Trophoblast cell (in vitro differentiated cells and primary cell): ENCODE results near the gene POMT2.

Experiments
- DNase-seq, 2 donors: peaks; one replicate each; pipeline ENCODE4 v3.0.0-alpha.2; 2016
- H2AFZ ChIP-seq: 2 replicates; pipeline ENCODE4 v1.6.1; 2013; ENCODE audit warnings: low read length, moderate library complexity, mild to moderate bottlenecking; ENCODE audit not compliant: insufficient read depth, poor library complexity
- H2AK5ac ChIP-seq: 2 replicates; pipeline ENCODE4 v1.6.1; 2013; ENCODE audit warnings: mild to moderate bottlenecking, low read length
- H2BK120ac ChIP-seq: 2 replicates; pipeline ENCODE4 v1.6.1; 2013; ENCODE audit warnings: low read length, mild to moderate bottlenecking, moderate library complexity; ENCODE audit not compliant: insufficient read depth, poor library complexity
- H2BK12ac ChIP-seq: 2 replicates; pipeline ENCODE4 v1.6.1; 2013; ENCODE audit warnings: mild to moderate bottlenecking, low read length, moderate library complexity
- H2BK5ac ChIP-seq: 2 replicates; pipeline ENCODE4 v1.6.1; 2013; ENCODE audit warnings: low read length, low read depth, moderate library complexity, mild to moderate bottlenecking; ENCODE audit not compliant: poor library complexity
- H3K14ac ChIP-seq: 2 replicates; pipeline ENCODE4 v1.6.1; 2013; ENCODE audit warnings: mild to moderate bottlenecking, low read length
- H3K18ac ChIP-seq: 2 replicates; pipeline ENCODE4 v1.6.1; 2013; ENCODE audit warnings: mild to moderate bottlenecking, low read length
- H3K23ac ChIP-seq: 2 replicates; pipeline ENCODE4 v1.6.1; 2013; ENCODE audit warnings: low read length
- H3K27ac ChIP-seq: 2 replicates; pipeline ENCODE4 v1.5.1; 2013; ENCODE audit warnings: low read depth, mild to moderate bottlenecking, inconsistent platforms, low read length, moderate library complexity
- H3K27me3 ChIP-seq: 2 replicates; pipeline ENCODE4 v1.6.1; 2013; ENCODE audit warnings: inconsistent platforms, mild to moderate bottlenecking, low read length, moderate library complexity; ENCODE audit not compliant: insufficient read depth
- H3K36me3 ChIP-seq, 2 experiments: 1 replicate in 1 of 2; 2 replicates in 1 of 2; pipeline ENCODE4 v1.6.1; 2013; ENCODE audit warnings: low read length in 2 of 2, mild to moderate bottlenecking in 2 of 2, moderate library complexity in 1 of 2; ENCODE audit not compliant: insufficient read depth in 2 of 2, control insufficient read depth in 1 of 2
- H3K4ac ChIP-seq: 2 replicates; pipeline ENCODE4 v1.6.1; 2013; ENCODE audit warnings: low read depth, mild to moderate bottlenecking, low read length, moderate library complexity
- H3K4me1 ChIP-seq, 2 experiments: 1 replicate in 1 of 2; 2 replicates in 1 of 2; pipeline ENCODE4 v1.6.1; 2013; ENCODE audit warnings: low read length in 2 of 2, mild to moderate bottlenecking in 2 of 2, moderate library complexity in 1 of 2; ENCODE audit not compliant: insufficient read depth in 2 of 2, control insufficient read depth in 1 of 2
- H3K4me2 ChIP-seq: 2 replicates; pipeline ENCODE4 v1.6.1; 2013; ENCODE audit warnings: inconsistent platforms, mild to moderate bottlenecking, low read length, moderate library complexity
- H3K4me3 ChIP-seq: 2 replicates; pipeline ENCODE4 v1.5.1; 2013; ENCODE audit warnings: mild to moderate bottlenecking, low read depth, low read length, inconsistent platforms
- H3K79me1 ChIP-seq: one replicate; pipeline ENCODE4 v1.6.1; 2013; ENCODE audit warnings: low read length
- H3K79me2 ChIP-seq: 2 replicates; pipeline ENCODE4 v1.6.1; 2013; ENCODE audit warnings: low read length, mild to moderate bottlenecking; ENCODE audit not compliant: control insufficient read depth, insufficient read depth, poor library complexity
- H3K9ac ChIP-seq: 2 replicates; pipeline ENCODE4 v1.6.1; 2013; ENCODE audit warnings: mild to moderate bottlenecking, low read length
- H3K9me3 ChIP-seq: 2 replicates; pipeline ENCODE4 v1.6.1; 2013; ENCODE audit warnings: low read depth, mild to moderate bottlenecking, control low read depth, inconsistent platforms, low read length; ENCODE audit not compliant: insufficient read depth
- H4K12ac ChIP-seq: 2 replicates; pipeline ENCODE4 v1.6.1; 2013; ENCODE audit warnings: low read depth, mild to moderate bottlenecking, low read length, moderate library complexity
- H4K8ac ChIP-seq: 2 replicates; pipeline ENCODE4 v1.6.1; 2013; ENCODE audit warnings: low read depth, mild to moderate bottlenecking, low read length, moderate library complexity
- H4K91ac ChIP-seq: one replicate; pipeline ENCODE4 v1.6.1; 2013; ENCODE audit warnings: low read depth, mild to moderate bottlenecking, low read length, moderate library complexity
- WGBS: extraction: QIAGEN DNeasy Blood & Tissue Kit; methylation state at CpG from one replicate; pipeline ENCODE4 v1.1.7; 2013; ENCODE audit warnings: missing lambda C conversion rate; ENCODE audit not compliant: insufficient read length, insufficient coverage; ENCODE audit errors: extremely low coverage; 5-methylcytosine and 5-hydroxymethylcytosine counted together

Gene POMT2

DNA sequence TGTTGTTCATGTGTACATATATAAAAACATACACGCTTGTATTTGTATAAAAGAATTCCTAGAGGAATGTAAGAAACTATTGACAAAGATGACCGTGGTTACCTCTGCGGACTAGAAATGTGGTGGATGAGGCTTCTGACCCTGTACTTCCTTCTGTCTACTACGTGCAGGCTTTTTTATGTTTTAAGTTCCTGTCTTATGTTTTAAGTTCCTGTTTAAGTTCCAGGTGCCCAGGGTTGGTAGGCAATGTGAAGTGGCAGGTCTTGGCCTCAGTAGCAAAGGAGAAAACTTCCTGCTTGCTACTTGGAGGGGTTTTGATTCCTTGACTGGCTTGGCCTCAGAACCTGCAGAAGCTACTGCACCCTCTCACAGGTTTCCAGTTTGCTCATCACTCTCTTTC, 11.6 kb downstream of the POMT2 start:
- Histone ChIP-seq H3K4ac (no peak overlapping the region), H2BK12ac (peak overlapping the region; percentile 36), H3K18ac (peak overlapping the region; percentile 57), H2BK120ac (no peak overlapping the region), H3K4me1 (peaks cover 26 to 32% of the 10 kb centered on the region in 2 experiments), H4K12ac (no peak overlapping the region), H4K91ac (no peak overlapping the region), H2AK5ac (peak overlapping the region; percentile 73), H2AFZ (no peak overlapping the region), H2BK5ac (no peak overlapping the region), H3K4me3 (no peak overlapping the region), H3K79me2 (peaks cover 4% of the 10 kb centered on the region), H3K36me3 (peaks cover 2 to 6% of the 10 kb centered on the region in 2 experiments), H3K79me1 (peaks cover 28% of the 10 kb centered on the region), H3K9ac (no peak overlapping the region), H3K4me2 (no peak overlapping the region), H3K23ac (no peak overlapping the region), H4K8ac (no peak overlapping the region), H3K27me3 (no peaks in the 10 kb centered on the region), H3K9me3 (no peaks in the 10 kb centered on the region), H3K14ac (peak overlapping the region; percentile 68), H3K27ac (no peak overlapping the region)
- no peak for DNase-seq
- WGBS, result no CpG with 5 or more reads among the region's 4 CpGs

DNA sequence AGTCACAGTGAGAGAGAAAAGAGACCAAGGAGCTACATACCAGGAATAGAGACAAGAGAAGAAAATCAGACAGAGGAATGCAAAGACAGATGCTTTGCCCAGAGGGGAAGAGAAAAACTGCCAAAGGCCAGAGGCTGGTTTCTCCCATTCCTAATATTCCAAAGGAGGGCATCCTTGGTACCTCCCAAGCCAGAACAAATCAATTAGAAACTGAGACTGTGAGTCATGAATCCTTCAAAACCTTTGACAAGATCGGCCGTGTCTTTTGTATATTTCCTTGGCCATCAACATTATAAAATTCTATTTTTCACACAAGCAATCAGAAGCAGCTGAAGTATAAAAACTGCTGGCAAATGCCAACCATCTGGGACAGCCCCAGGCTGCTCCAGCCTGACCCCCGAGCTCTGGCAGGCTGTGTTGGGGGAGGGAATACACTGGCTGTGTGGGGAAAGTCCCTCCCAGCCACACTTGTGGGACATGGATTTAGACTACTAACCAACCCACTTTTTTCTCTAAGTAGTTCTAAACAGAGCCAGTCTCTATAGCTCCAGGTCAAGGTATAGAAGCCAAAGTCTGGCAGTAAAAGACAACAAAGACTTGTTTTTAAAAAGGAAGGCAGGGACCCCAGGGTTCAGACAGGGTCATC, 13.7 kb downstream of the POMT2 start:
- Histone ChIP-seq H2AK5ac (peak overlapping the region; percentile 88), H4K12ac (no peak overlapping the region), H2BK5ac (peak overlapping the region; percentile 97), H2AFZ (no peak overlapping the region), H3K9ac (no peak overlapping the region), H3K4me2 (peak overlapping the region; percentile 40), H3K4ac (peak overlapping the region; percentile 58), H3K4me3 (no peak overlapping the region), H4K91ac (peak overlapping the region; percentile 90), H3K14ac (peak overlapping the region; percentile 82), H2BK120ac (peak overlapping the region; percentile 79), H3K36me3 (peaks cover 2 to 6% of the 10 kb centered on the region in 2 experiments), H3K27me3 (no peaks in the 10 kb centered on the region), H3K18ac (peak overlapping the region; percentile 68), H3K27ac (peak overlapping the region; percentile 97), H3K79me1 (peaks cover 29% of the 10 kb centered on the region), H3K23ac (no peak overlapping the region), H3K9me3 (no peaks in the 10 kb centered on the region), H2BK12ac (peak overlapping the region; percentile 88), H4K8ac (peak overlapping the region; percentile 71), H3K79me2 (peaks cover 6% of the 10 kb centered on the region), H3K4me1 (peaks cover 32 to 34% of the 10 kb centered on the region in 2 experiments)
- no CpG with 5 or more reads among the region's 3 CpGs for WGBS
- peak; percentile 21 to 81 for DNase-seq

GRCh38 chr14:77306416-77306815, 14.3 kb downstream of the POMT2 start:
- peak overlapping the region; percentile 99 for H2AK5ac ChIP-seq
- H3K4me3 ChIP-seq, result no peak overlapping the region

DNA sequence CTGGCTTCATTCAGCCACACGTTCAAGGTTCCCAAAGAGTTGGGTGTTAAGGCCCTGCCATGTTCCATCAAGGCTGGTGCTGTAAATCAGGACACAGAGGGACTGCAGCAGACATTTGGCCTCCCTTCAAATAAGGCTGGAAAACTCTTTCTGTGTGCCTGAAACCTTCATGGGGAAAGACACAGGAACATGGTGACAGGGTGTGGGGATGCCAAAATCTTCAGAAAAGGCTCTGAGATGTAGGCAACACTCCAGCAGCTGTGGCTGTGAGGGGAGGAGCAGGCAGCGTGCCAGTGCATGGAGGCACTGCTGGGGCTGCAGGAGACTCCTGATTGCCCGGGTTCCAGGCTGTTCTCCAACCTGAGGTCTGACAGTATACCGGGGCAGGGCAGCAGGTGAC, 15.0 kb downstream of the POMT2 start:
- peaks cover 32 to 38% of the 10 kb centered on the region in 2 experiments for H3K4me1 ChIP-seq
- H3K27me3 ChIP-seq, result no peaks in the 10 kb centered on the region
- peaks cover 2 to 6% of the 10 kb centered on the region in 2 experiments for H3K36me3 ChIP-seq
- no peaks in the 10 kb centered on the region for H3K9me3 ChIP-seq
- H3K18ac ChIP-seq, result peak overlapping the region; percentile 93
- H2AFZ ChIP-seq, result no peak overlapping the region
- H3K4me3 ChIP-seq, result no peak overlapping the region
- H3K9ac ChIP-seq, result no peak overlapping the region
- peaks cover 6% of the 10 kb centered on the region for H3K79me2 ChIP-seq
- H2BK5ac ChIP-seq, result peak overlapping the region; percentile 74
- no peak overlapping the region for H3K23ac ChIP-seq
- peak overlapping the region; percentile 99 for H2AK5ac ChIP-seq
- no CpG with 5 or more reads among the region's 4 CpGs for WGBS
- H3K14ac ChIP-seq, result peak overlapping the region; percentile 94
- peak overlapping the region; percentile 88 for H4K91ac ChIP-seq
- H2BK120ac ChIP-seq, result peak overlapping the region; percentile 94
- DNase-seq, result no peak
- H3K4ac ChIP-seq, result peak overlapping the region; percentile 49
- H3K79me1 ChIP-seq, result peaks cover 36% of the 10 kb centered on the region
- peak overlapping the region; percentile 97 for H2BK12ac ChIP-seq
- no peak overlapping the region for H4K12ac ChIP-seq
- H4K8ac ChIP-seq, result peak overlapping the region; percentile 60
- H3K27ac ChIP-seq, result peak overlapping the region; percentile 97
- H3K4me2 ChIP-seq, result no peak overlapping the region

More at GRCh38 chr14:77306416-77306815, 14.3 kb downstream of the POMT2 start:
- Histone ChIP-seq H3K9me3 (no peaks in the 10 kb centered on the region), H3K79me2 (peaks cover 6% of the 10 kb centered on the region), H3K27ac (peak overlapping the region; percentile 97), H4K91ac (peak overlapping the region; percentile 88), H3K4ac (no peak overlapping the region), H3K23ac (no peak overlapping the region), H3K4me1 (peaks cover 32 to 35% of the 10 kb centered on the region in 2 experiments), H3K4me2 (peak overlapping the region; percentile 40), H4K12ac (no peak overlapping the region), H3K18ac (no peak overlapping the region), H3K36me3 (peaks cover 2 to 6% of the 10 kb centered on the region in 2 experiments), H3K27me3 (no peaks in the 10 kb centered on the region), H2AFZ (no peak overlapping the region), H2BK5ac (peak overlapping the region; percentile 74), H3K14ac (peak overlapping the region; percentile 94), H4K8ac (peak overlapping the region; percentile 11), H3K9ac (no peak overlapping the region), H2BK12ac (peak overlapping the region; percentile 97), H2BK120ac (peak overlapping the region; percentile 94), H3K79me1 (peaks cover 33% of the 10 kb centered on the region)
- DNase-seq, result peak in 1 of 2 donors; percentile 42
- WGBS, result no CpG with 5 or more reads among the region's 3 CpGs
